Ovary (tissue), 3 donors: ENCODE results near the gene RHOU.

Source experiments
- CTCF ChIP-seq, 3 donors: fragments of 450-650 bp in 2 of 3; fragments of 200-600 bp in 1 of 3; IDR thresholded peaks; one replicate each; pipeline versions ENCODE4 v1.5.1 to v1.8.0; 2016 to 2022; ENCODE audit warnings: antibody characterized with exemption in 3 of 3, mild to moderate bottlenecking in 1 of 3
- EP300 ChIP-seq: sonication (generic); formaldehyde crosslinking; IDR thresholded peaks from one replicate; pipeline ENCODE4 v1.6.1; 2017; ENCODE audit warnings: antibody characterized with exemption
- POLR2A ChIP-seq: fragments of 450-650 bp; IDR thresholded peaks from one replicate; pipeline ENCODE4 v1.6.1; 2017; ENCODE audit warnings: antibody characterized with exemption, mild to moderate bottlenecking, moderate library complexity
- donor health status: DM: no; HTN: no; CAD: no.

GRCh38 chr1:228743405-228743804 is 8.1 kb downstream of the RHOU start:
- no peak for TF ChIP-seq EP300
- TF ChIP-seq CTCF (IDR thresholded peaks at IDR 0.05) = no peak
- TF ChIP-seq POLR2A = no peak
